Body of pancreas (tissue), 4 donors: ENCODE results near the gene ZFP62.

Experiments used
- CTCF ChIP-seq, 7 experiments: fragments of 450-650 bp in 4 of 7; fragments of 200-600 bp in 3 of 7; sonication (generic) in 3 of 7; IDR thresholded peaks; one replicate each; pipeline ENCODE4 v1.5.1; 2016 to 2019; ENCODE audit warnings: antibody characterized with exemption in 7 of 7
- POLR2A ChIP-seq, 3 donors: fragments of 450-650 bp; IDR thresholded peaks; one replicate each; pipeline ENCODE4 v1.6.1; 2016; ENCODE audit warnings: antibody characterized with exemption in 3 of 3, mild to moderate bottlenecking in 2 of 3

GRCh38 chr5:180862645-180863044 is 1.6 kb upstream of the ZFP62 start:
- TF ChIP-seq CTCF (IDR thresholded peaks at IDR 0.05), result no peak
- no peak for TF ChIP-seq POLR2A (IDR thresholded peaks at IDR 0.05)
